Measurements from ENCODE around the gene ADSS2.

ADSS2 gene

GRCh38 chr1:244384066-244384465 is 67.6 kb downstream of the ADSS2 start:
- Histone ChIP-seq H3K27me3 (ENCODE audit: control insufficient read depth in 3 of 3, insufficient read depth in 3 of 3, low read depth in 1 of 3, low read length in 3 of 3) (no peaks in the 10 kb centered on the region), H3K36me3 (replicated peaks in 1 of 2; ENCODE audit: control insufficient read depth in 2 of 2, insufficient read depth in 2 of 2, low read length in 2 of 2) (no peaks in the 10 kb centered on the region), H2BK5ac (ENCODE audit: low read length) (no peak overlapping the region), H2BK120ac (ENCODE audit: low read depth, low read length) (no peak overlapping the region), H3K4me2 (ENCODE audit: insufficient read depth, low read length, poor library complexity, severe bottlenecking) (no peak overlapping the region), H2AK5ac (ENCODE audit: low read depth, low read length) (no peak overlapping the region), H2BK12ac (ENCODE audit: low read length) (no peak overlapping the region), H3K79me1 (ENCODE audit: low read depth, low read length) (no peaks in the 10 kb centered on the region), H3K4ac (ENCODE audit: low read length) (no peak overlapping the region), H3K23ac (ENCODE audit: low read depth, low read length, poor library complexity) (no peak overlapping the region), H3K9ac (ENCODE audit: low read depth, low read length, poor library complexity) (no peak overlapping the region), H3K9me3 (replicated peaks in 1 of 2; ENCODE audit: control insufficient read depth in 2 of 2, insufficient read depth in 1 of 2, low read depth in 1 of 2, low read length in 2 of 2) (no peaks in the 10 kb centered on the region), H2AFZ (ENCODE audit: low read length) (no peak overlapping the region), H3K4me3 (ENCODE audit: low read length in 2 of 2) (no peak overlapping the region), H2BK15ac (ENCODE audit: low read length) (no peak overlapping the region), H3K4me1 (ENCODE audit: control insufficient read depth in 2 of 2, insufficient read depth in 1 of 2, low read depth in 1 of 2, low read length in 2 of 2) (no peaks in the 10 kb centered on the region), H3K27ac (replicated peaks; ENCODE audit: low read length) (no peak overlapping the region), H4K8ac (ENCODE audit: low read depth, low read length) (no peak overlapping the region), H4K91ac (ENCODE audit: low read depth, low read length, poor library complexity) (no peak overlapping the region), H3K18ac (ENCODE audit: low read length) (no peak overlapping the region), H3K14ac (ENCODE audit: low read length) (no peak overlapping the region)
- no CpG with 5 or more reads among the region's 3 CpGs for WGBS, 2 donors (ENCODE audit: extremely low coverage in 2 of 2, insufficient read length in 2 of 2, insufficient replicate concordance in 1 of 2)
- no peak for DNase-seq (ENCODE audit: low spot score)

GRCh38 chr1:244383278-244383884 is 68.3 kb downstream of the ADSS2 start:
- H3K4me2 ChIP-seq (ENCODE audit: insufficient read depth, low read length, poor library complexity, severe bottlenecking): no peak overlapping the region
- no peak overlapping the region for H3K23ac ChIP-seq (ENCODE audit: low read depth, low read length, poor library complexity)
- no peak overlapping the region for H3K27ac ChIP-seq (replicated peaks; ENCODE audit: low read length)

GRCh38 chr1:244381878-244382565 is 69.7 kb downstream of the ADSS2 start:
- Histone ChIP-seq H3K27ac (replicated peaks; ENCODE audit: low read length) (no peak overlapping the region), H2BK5ac (ENCODE audit: low read length) (no peak overlapping the region), H4K91ac (ENCODE audit: low read depth, low read length, poor library complexity) (no peak overlapping the region), H3K9me3 (replicated peaks in 1 of 2; ENCODE audit: control insufficient read depth in 2 of 2, insufficient read depth in 1 of 2, low read depth in 1 of 2, low read length in 2 of 2) (no peaks in the 10 kb centered on the region), H3K27me3 (ENCODE audit: control insufficient read depth in 3 of 3, insufficient read depth in 3 of 3, low read depth in 1 of 3, low read length in 3 of 3) (no peaks in the 10 kb centered on the region), H2AFZ (ENCODE audit: low read length) (no peak overlapping the region), H3K4me1 (ENCODE audit: control insufficient read depth in 2 of 2, insufficient read depth in 1 of 2, low read depth in 1 of 2, low read length in 2 of 2) (no peaks in the 10 kb centered on the region), H3K9ac (ENCODE audit: low read depth, low read length, poor library complexity) (no peak overlapping the region), H3K4me3 (ENCODE audit: low read length in 2 of 2) (no peak overlapping the region), H3K14ac (ENCODE audit: low read length) (no peak overlapping the region), H3K18ac (ENCODE audit: low read length) (no peak overlapping the region), H3K36me3 (replicated peaks in 1 of 2; ENCODE audit: control insufficient read depth in 2 of 2, insufficient read depth in 2 of 2, low read length in 2 of 2) (no peaks in the 10 kb centered on the region), H2BK120ac (ENCODE audit: low read depth, low read length) (no peak overlapping the region), H4K8ac (ENCODE audit: low read depth, low read length) (no peak overlapping the region), H3K79me1 (ENCODE audit: low read depth, low read length) (no peaks in the 10 kb centered on the region), H2BK15ac (ENCODE audit: low read length) (no peak overlapping the region), H3K4ac (ENCODE audit: low read length) (no peak overlapping the region), H3K4me2 (ENCODE audit: insufficient read depth, low read length, poor library complexity, severe bottlenecking) (no peak overlapping the region), H2AK5ac (ENCODE audit: low read depth, low read length) (no peak overlapping the region), H2BK12ac (ENCODE audit: low read length) (no peak overlapping the region), H3K23ac (ENCODE audit: low read depth, low read length, poor library complexity) (no peak overlapping the region)
- WGBS, 2 donors (ENCODE audit: extremely low coverage in 2 of 2, insufficient read length in 2 of 2, insufficient replicate concordance in 1 of 2): no CpG with 5 or more reads among the region's 7 CpGs
- no peak for DNase-seq (ENCODE audit: low spot score)

More at GRCh38 chr1:244383278-244383884, 68.3 kb downstream of the ADSS2 start:
- Histone ChIP-seq H4K8ac (ENCODE audit: low read depth, low read length) (no peak overlapping the region), H3K4ac (ENCODE audit: low read length) (no peak overlapping the region), H3K9ac (ENCODE audit: low read depth, low read length, poor library complexity) (no peak overlapping the region), H3K18ac (ENCODE audit: low read length) (no peak overlapping the region), H3K36me3 (replicated peaks in 1 of 2; ENCODE audit: control insufficient read depth in 2 of 2, insufficient read depth in 2 of 2, low read length in 2 of 2) (no peaks in the 10 kb centered on the region), H2AFZ (ENCODE audit: low read length) (no peak overlapping the region), H2BK15ac (ENCODE audit: low read length) (no peak overlapping the region), H3K27me3 (ENCODE audit: control insufficient read depth in 3 of 3, insufficient read depth in 3 of 3, low read depth in 1 of 3, low read length in 3 of 3) (no peaks in the 10 kb centered on the region), H3K79me1 (ENCODE audit: low read depth, low read length) (no peaks in the 10 kb centered on the region), H2BK12ac (ENCODE audit: low read length) (no peak overlapping the region), H4K91ac (ENCODE audit: low read depth, low read length, poor library complexity) (no peak overlapping the region), H2BK5ac (ENCODE audit: low read length) (no peak overlapping the region), H3K9me3 (replicated peaks in 1 of 2; ENCODE audit: control insufficient read depth in 2 of 2, insufficient read depth in 1 of 2, low read depth in 1 of 2, low read length in 2 of 2) (no peaks in the 10 kb centered on the region), H3K14ac (ENCODE audit: low read length) (no peak overlapping the region), H3K4me1 (ENCODE audit: control insufficient read depth in 2 of 2, insufficient read depth in 1 of 2, low read depth in 1 of 2, low read length in 2 of 2) (no peaks in the 10 kb centered on the region), H2AK5ac (ENCODE audit: low read depth, low read length) (no peak overlapping the region), H2BK120ac (ENCODE audit: low read depth, low read length) (no peak overlapping the region), H3K4me3 (ENCODE audit: low read length in 2 of 2) (no peak overlapping the region)
- DNase-seq (ENCODE audit: low spot score): no peak
- no CpG with 5 or more reads among the region's 4 CpGs for WGBS, 2 donors (ENCODE audit: extremely low coverage in 2 of 2, insufficient read length in 2 of 2, insufficient replicate concordance in 1 of 2)

GRCh38 chr1:244376126-244376525 is 75.6 kb downstream of the ADSS2 start:
- no peak overlapping the region for H3K4ac ChIP-seq (ENCODE audit: low read length)
- no peak overlapping the region for H3K27ac ChIP-seq (replicated peaks; ENCODE audit: low read length)
- no CpG with 5 or more reads among the region's 6 CpGs for WGBS, 2 donors (ENCODE audit: extremely low coverage in 2 of 2, insufficient read length in 2 of 2, insufficient replicate concordance in 1 of 2)
- H2BK15ac ChIP-seq (ENCODE audit: low read length): no peak overlapping the region
- no peak overlapping the region for H2BK5ac ChIP-seq (ENCODE audit: low read length)
- H3K18ac ChIP-seq (ENCODE audit: low read length): no peak overlapping the region
- no peak overlapping the region for H3K4me3 ChIP-seq (ENCODE audit: low read length in 2 of 2)
- H4K8ac ChIP-seq (ENCODE audit: low read depth, low read length): no peak overlapping the region
- no peak overlapping the region for H2AK5ac ChIP-seq (ENCODE audit: low read depth, low read length)
- H3K27me3 ChIP-seq (ENCODE audit: control insufficient read depth in 3 of 3, insufficient read depth in 3 of 3, low read depth in 1 of 3, low read length in 3 of 3): no peaks in the 10 kb centered on the region
- H3K14ac ChIP-seq (ENCODE audit: low read length): no peak overlapping the region
- DNase-seq (ENCODE audit: low spot score): no peak
- no peaks in the 10 kb centered on the region for H3K36me3 ChIP-seq (replicated peaks in 1 of 2; ENCODE audit: control insufficient read depth in 2 of 2, insufficient read depth in 2 of 2, low read length in 2 of 2)
- H2AFZ ChIP-seq (ENCODE audit: low read length): no peak overlapping the region
- H3K4me2 ChIP-seq (ENCODE audit: insufficient read depth, low read length, poor library complexity, severe bottlenecking): no peak overlapping the region
- H3K79me1 ChIP-seq (ENCODE audit: low read depth, low read length): no peaks in the 10 kb centered on the region
- no peak overlapping the region for H3K9ac ChIP-seq (ENCODE audit: low read depth, low read length, poor library complexity)
- H3K23ac ChIP-seq (ENCODE audit: low read depth, low read length, poor library complexity): no peak overlapping the region
- H3K9me3 ChIP-seq (replicated peaks in 1 of 2; ENCODE audit: control insufficient read depth in 2 of 2, insufficient read depth in 1 of 2, low read depth in 1 of 2, low read length in 2 of 2): no peaks in the 10 kb centered on the region
- peaks cover 0 to 2% of the 10 kb centered on the region in 2 donors for H3K4me1 ChIP-seq (ENCODE audit: control insufficient read depth in 2 of 2, insufficient read depth in 1 of 2, low read depth in 1 of 2, low read length in 2 of 2)
- no peak overlapping the region for H2BK120ac ChIP-seq (ENCODE audit: low read depth, low read length)
- no peak overlapping the region for H4K91ac ChIP-seq (ENCODE audit: low read depth, low read length, poor library complexity)
- no peak overlapping the region for H2BK12ac ChIP-seq (ENCODE audit: low read length)

Measured in neuronal stem cell (in vitro differentiated cells).